Stimulated activated naive CD8-positive, alpha-beta T cell treated with anti-CD3 and anti-CD28 coated beads, Interleukin-15, Interleukin-2, amounts not matched to agents 100 ng/mL and 50 ng/mL, for 24 hours (primary cell): Measurements from ENCODE around the gene SAXO1.
"Not testable (repeated sequence)": the region's sequence is repeated elsewhere in the genome, so short reads cannot be mapped to it uniquely, and the experiment has no call there.

ENCODE experiments used
- H3K27ac Mint-ChIP-seq: one replicate; pipeline ENCODE4 v1.8.0; 2021; ENCODE audit warnings: mild to moderate bottlenecking, mixed read lengths
- H3K27me3 Mint-ChIP-seq: one replicate; pipeline ENCODE4 v1.8.0; 2021; ENCODE audit warnings: mixed read lengths
- H3K36me3 Mint-ChIP-seq: one replicate; pipeline ENCODE4 v1.8.0; 2021; ENCODE audit warnings: low read depth, mixed read lengths
- H3K4me1 Mint-ChIP-seq: one replicate; pipeline ENCODE4 v1.8.0; 2021; ENCODE audit warnings: low read depth, mixed read lengths
- H3K4me3 Mint-ChIP-seq: one replicate; pipeline ENCODE4 v1.8.0; 2021; ENCODE audit warnings: mild to moderate bottlenecking, mixed read lengths
- H3K9me3 Mint-ChIP-seq: one replicate; pipeline ENCODE4 v1.8.0; 2021; ENCODE audit warnings: mixed read lengths

Gene SAXO1

GRCh38 chr9:19023078-19023477 lies 9.9 kb downstream of the SAXO1 start:
- no peak overlapping the region for H3K4me3 Mint-ChIP-seq
- H3K27me3 Mint-ChIP-seq = peaks cover 5% of the 10 kb centered on the region
- H3K27ac Mint-ChIP-seq = no peak overlapping the region
- H3K4me1 Mint-ChIP-seq = peaks cover 17% of the 10 kb centered on the region
- no peaks in the 10 kb centered on the region for H3K9me3 Mint-ChIP-seq
- no peaks in the 10 kb centered on the region for H3K36me3 Mint-ChIP-seq

DNA sequence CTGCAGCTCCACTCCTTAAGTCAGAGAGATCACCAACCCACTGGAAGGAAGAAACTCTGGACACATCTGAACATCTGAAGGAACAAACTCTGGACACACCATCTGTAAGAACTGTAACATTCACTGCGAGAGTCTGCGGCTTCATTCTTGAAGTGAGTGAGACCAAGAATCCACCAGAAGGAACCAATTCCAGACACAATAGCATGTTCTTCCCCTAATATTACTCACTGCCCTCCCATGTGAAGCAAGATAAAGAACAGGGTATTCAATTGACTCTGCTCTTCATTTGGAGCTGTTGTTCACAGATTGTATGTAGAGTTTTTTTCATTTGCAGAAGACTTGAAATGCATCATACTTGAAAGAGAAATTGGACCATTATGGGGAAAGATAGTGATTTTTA lies 10.8 kb downstream of the SAXO1 start:
- peaks cover 17% of the 10 kb centered on the region for H3K4me1 Mint-ChIP-seq

DNA sequence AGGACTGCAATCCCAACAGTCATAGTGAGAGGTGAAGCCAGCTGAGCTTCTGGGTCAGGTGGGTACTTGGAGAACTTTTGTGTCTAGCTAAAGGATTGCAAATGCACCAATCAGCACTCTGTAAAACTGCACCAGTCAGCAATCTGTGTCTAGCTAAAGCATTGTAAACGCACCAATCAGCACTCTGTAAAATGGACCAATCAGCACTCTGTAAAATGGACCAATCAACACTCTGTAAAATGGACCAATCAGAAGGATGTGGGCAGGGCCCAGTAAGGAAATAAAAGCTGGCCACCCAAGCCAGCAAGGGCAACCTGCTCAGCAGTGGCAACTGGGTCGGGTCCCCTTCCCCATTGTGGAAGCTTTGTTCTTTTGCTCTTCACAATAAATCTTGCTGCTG lies 11.4 kb downstream of the SAXO1 start:
- H3K9me3 Mint-ChIP-seq, H3K36me3 Mint-ChIP-seq, H3K4me3 Mint-ChIP-seq, H3K27me3 Mint-ChIP-seq, H3K27ac Mint-ChIP-seq: not testable (repeated sequence)
- H3K4me1 Mint-ChIP-seq = peaks cover 11% of the 10 kb centered on the region

More for the DNA sequence above, 10.8 kb downstream of the SAXO1 start:
- Mint-ChIP-seq H3K27ac (no peak overlapping the region), H3K4me3 (no peak overlapping the region), H3K9me3 (no peaks in the 10 kb centered on the region), H3K36me3 (no peaks in the 10 kb centered on the region), H3K27me3 (peaks cover 5% of the 10 kb centered on the region)

DNA sequence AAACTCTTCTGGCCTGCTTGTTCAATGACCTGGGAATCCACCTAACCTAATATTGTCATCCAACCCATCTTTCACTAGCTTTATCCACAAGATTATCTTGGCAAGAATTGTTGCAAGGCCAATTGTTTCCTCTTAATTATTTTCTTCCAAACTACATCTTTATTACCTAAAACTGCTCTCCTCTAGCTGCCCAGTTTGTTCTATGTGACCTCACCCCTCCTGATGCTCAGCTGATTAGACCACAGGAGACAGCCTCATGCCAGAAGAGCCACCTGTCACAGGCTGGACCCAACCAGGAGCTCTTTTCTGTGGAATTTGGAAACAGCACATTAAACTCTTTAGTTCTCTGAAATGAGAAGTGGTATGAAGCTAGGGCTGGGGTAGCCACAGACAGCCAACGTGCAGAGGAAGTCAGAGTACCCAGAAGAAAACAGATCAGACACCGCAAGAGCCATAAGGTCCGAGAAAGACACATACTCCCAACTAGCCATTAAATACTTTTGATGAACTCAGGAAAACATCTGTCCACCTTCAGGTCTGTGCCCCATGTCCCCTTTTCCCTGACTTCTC lies 12.0 kb downstream of the SAXO1 start:
- Mint-ChIP-seq H3K36me3 (no peaks in the 10 kb centered on the region), H3K4me1 (peaks cover 5% of the 10 kb centered on the region), H3K27me3 (peaks cover 5% of the 10 kb centered on the region), H3K27ac (no peak overlapping the region), H3K9me3 (no peaks in the 10 kb centered on the region), H3K4me3 (no peak overlapping the region)

GRCh38 chr9:19018201-19018600 lies 14.8 kb downstream of the SAXO1 start:
- no peaks in the 10 kb centered on the region for H3K4me1 Mint-ChIP-seq
- H3K27ac Mint-ChIP-seq = no peak overlapping the region
- H3K27me3 Mint-ChIP-seq = peaks cover under 1% of the 10 kb centered on the region
- no peaks in the 10 kb centered on the region for H3K9me3 Mint-ChIP-seq
- H3K4me3 Mint-ChIP-seq = no peak overlapping the region
- no peaks in the 10 kb centered on the region for H3K36me3 Mint-ChIP-seq

DNA sequence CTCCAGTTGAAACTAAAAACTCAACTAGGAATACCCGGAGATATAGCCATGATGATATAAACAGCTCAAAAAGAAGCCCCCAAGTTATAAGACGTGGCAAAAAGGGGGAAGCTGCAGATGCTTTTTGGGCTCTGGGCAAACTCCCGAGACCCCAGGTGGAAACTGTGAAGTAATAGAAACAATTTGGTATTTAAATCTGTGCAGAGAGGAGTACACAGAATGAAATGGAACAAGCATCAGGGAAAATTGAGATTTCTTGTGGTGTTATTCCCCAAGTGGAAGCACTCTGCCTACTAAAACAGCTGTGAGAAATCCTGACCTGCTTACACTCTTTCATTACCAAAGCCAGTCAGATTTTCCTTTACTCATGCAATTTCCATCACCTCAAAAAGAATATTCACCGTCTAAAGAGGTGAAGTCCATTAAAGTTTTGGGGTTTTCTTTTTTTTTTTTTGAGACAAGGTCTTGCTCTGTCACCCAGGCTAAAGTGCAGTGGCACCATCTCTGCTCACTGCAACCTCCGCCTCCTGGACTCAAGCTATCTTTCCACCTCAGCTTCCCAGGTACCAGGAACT lies 23.5 kb downstream of the SAXO1 start:
- H3K27ac Mint-ChIP-seq = no peak overlapping the region
- no peak overlapping the region for H3K4me3 Mint-ChIP-seq

GRCh38 chr9:19000133-19000532 lies 32.9 kb downstream of the SAXO1 start:
- Mint-ChIP-seq H3K36me3 (peaks cover 8% of the 10 kb centered on the region), H3K4me3 (no peak overlapping the region), H3K9me3 (peaks cover 11% of the 10 kb centered on the region), H3K27ac (no peak overlapping the region), H3K27me3 (no peaks in the 10 kb centered on the region), H3K4me1 (no peaks in the 10 kb centered on the region)

More for the DNA sequence above, 23.5 kb downstream of the SAXO1 start:
- no peaks in the 10 kb centered on the region for H3K27me3 Mint-ChIP-seq
- H3K4me1 Mint-ChIP-seq = peaks cover 16% of the 10 kb centered on the region
- H3K36me3 Mint-ChIP-seq = no peaks in the 10 kb centered on the region
- H3K9me3 Mint-ChIP-seq = no peaks in the 10 kb centered on the region

DNA sequence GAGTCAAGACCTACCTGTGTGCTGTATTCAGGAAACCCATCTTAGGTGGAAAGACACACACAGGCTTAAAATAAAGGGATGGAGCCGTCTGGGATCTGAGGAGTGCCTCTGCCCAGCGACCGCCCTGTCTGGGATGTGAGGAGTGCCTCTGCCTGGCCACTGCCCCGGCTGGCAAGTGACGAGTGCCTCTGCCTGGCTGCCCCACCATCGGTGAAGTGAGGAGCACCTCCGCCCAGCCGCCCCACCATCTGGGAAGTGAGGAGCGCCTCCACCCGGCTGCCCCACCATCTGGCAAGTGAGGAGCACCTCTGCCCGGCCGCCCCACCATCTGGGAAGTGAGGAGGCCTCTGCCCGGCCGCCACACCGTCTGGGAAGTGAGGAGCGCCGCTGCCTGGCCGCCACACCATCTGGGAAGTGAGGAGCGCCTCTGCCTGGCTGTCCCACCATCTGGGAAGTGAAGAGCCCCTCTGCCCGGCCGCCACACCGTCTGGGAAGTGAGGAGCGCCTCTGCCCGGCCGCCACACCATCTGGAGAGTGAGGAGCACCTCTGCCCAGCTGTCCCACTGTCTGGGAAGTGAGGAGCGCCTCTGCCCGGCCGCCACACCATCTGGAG lies 33.7 kb downstream of the SAXO1 start:
- Mint-ChIP-seq H3K4me3 (no peak overlapping the region), H3K9me3 (peaks cover 11% of the 10 kb centered on the region), H3K36me3 (peaks cover 8% of the 10 kb centered on the region), H3K4me1 (no peaks in the 10 kb centered on the region), H3K27ac (no peak overlapping the region), H3K27me3 (no peaks in the 10 kb centered on the region)

GRCh38 chr9:18997151-18997550 lies 35.9 kb downstream of the SAXO1 start:
- H3K27me3 Mint-ChIP-seq = no peaks in the 10 kb centered on the region

DNA sequence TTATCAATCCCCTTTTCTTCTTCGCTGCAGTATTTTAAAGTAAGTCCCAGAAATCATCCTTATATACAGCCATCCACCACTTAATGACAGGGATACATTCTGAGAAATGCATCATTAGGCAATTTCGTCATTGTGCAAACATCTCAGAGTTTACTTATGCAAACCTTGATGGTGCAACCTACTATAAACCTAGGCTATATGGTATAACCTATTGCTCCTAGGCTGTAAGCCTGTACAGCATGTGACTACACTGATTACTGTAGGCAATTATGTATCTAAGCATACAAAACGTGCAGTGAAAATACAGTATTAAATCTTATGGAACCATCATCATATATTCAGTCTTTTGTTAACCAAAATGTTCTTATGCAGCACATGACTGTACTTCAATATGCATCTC lies 36.8 kb downstream of the SAXO1 start:
- H3K36me3 Mint-ChIP-seq = peaks cover 5% of the 10 kb centered on the region
- no peak overlapping the region for H3K27ac Mint-ChIP-seq
- H3K27me3 Mint-ChIP-seq = no peaks in the 10 kb centered on the region
- H3K4me1 Mint-ChIP-seq = no peaks in the 10 kb centered on the region
- peaks cover 5% of the 10 kb centered on the region for H3K9me3 Mint-ChIP-seq
- no peak overlapping the region for H3K4me3 Mint-ChIP-seq

More at GRCh38 chr9:18997151-18997550, 35.9 kb downstream of the SAXO1 start:
- Mint-ChIP-seq H3K9me3 (peaks cover 5% of the 10 kb centered on the region), H3K4me3 (no peak overlapping the region), H3K27ac (no peak overlapping the region), H3K4me1 (no peaks in the 10 kb centered on the region), H3K36me3 (peaks cover 5% of the 10 kb centered on the region)

GRCh38 chr9:18994263-18994916 lies 38.6 kb downstream of the SAXO1 start:
- Mint-ChIP-seq H3K36me3 (peaks cover 5% of the 10 kb centered on the region), H3K4me3 (no peak overlapping the region), H3K9me3 (peaks cover 5% of the 10 kb centered on the region), H3K27me3 (no peaks in the 10 kb centered on the region), H3K27ac (no peak overlapping the region), H3K4me1 (no peaks in the 10 kb centered on the region)

GRCh38 chr9:18991197-18991596 lies 41.8 kb downstream of the SAXO1 start:
- not testable (repeated sequence) for H3K36me3 Mint-ChIP-seq, H3K27me3 Mint-ChIP-seq, H3K27ac Mint-ChIP-seq, H3K4me1 Mint-ChIP-seq, H3K9me3 Mint-ChIP-seq, H3K4me3 Mint-ChIP-seq

DNA sequence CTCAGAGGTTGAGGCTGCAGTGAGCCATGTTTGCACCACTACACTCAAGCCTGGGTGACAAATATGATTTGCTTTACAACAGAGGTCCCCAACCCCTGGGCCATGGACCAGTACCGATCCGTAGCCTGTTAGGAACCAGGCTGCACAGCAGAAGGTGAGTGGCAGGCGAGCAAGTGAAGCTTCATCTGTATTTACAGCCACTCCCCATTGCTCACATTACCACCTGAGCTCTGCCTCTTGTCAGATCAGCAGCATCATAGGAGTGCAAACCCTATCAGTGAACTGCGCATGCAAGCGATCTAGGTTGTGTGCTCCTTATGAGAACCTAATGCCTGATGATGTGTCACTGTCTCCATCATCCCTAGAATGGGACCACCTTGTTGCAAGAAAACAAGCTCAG lies 42.5 kb downstream of the SAXO1 start:
- Mint-ChIP-seq H3K27ac (no peak overlapping the region), H3K9me3 (no peaks in the 10 kb centered on the region), H3K4me1 (no peaks in the 10 kb centered on the region), H3K36me3 (no peaks in the 10 kb centered on the region), H3K27me3 (no peaks in the 10 kb centered on the region), H3K4me3 (no peak overlapping the region)

DNA sequence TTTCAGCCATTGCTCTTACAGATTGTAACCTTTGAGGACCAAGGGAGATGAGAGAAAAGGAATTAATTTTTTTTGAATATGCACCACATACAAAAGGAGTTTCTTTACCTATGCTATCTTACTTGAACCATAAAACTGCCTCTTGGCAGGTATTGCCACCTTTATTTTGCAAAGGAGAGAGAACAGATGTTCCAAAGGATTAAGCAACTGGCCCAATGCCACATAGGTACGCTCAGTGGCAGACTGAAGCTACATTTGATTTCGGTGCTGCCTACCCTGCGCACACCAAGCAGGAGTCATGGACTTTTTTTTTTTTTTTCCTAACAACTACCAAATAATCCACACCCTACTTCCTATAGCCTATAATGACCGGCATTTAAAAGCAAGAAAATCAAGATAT lies 43.1 kb downstream of the SAXO1 start:
- H3K9me3 Mint-ChIP-seq = no peaks in the 10 kb centered on the region
- no peak overlapping the region for H3K4me3 Mint-ChIP-seq
- no peaks in the 10 kb centered on the region for H3K27me3 Mint-ChIP-seq
- H3K4me1 Mint-ChIP-seq = no peaks in the 10 kb centered on the region
- no peak overlapping the region for H3K27ac Mint-ChIP-seq
- H3K36me3 Mint-ChIP-seq = no peaks in the 10 kb centered on the region

DNA sequence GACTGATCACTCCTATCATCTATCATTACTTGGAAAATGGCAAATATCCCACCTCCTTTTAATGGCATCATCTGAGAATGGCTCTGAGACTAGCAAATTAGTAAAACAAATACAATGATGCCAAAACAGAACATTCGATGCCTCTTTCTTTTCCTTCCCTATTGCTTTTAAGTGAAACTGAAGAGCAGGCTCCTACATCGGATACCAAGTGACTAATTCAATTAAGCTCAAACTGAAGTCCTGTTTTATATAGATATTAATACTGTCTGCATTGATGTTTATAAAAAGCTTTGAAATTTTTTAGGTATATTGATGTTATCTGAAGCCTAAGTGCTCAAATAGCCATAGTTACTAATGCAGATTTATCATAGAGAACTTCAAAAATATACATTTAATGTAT lies 43.9 kb downstream of the SAXO1 start:
- H3K27ac Mint-ChIP-seq = no peak overlapping the region

More for the DNA sequence above, 43.9 kb downstream of the SAXO1 start:
- H3K4me3 Mint-ChIP-seq = no peak overlapping the region
- H3K27me3 Mint-ChIP-seq = no peaks in the 10 kb centered on the region
- H3K4me1 Mint-ChIP-seq = no peaks in the 10 kb centered on the region
- H3K9me3 Mint-ChIP-seq = no peaks in the 10 kb centered on the region
- no peaks in the 10 kb centered on the region for H3K36me3 Mint-ChIP-seq
